ENCODE data around the gene CCDC40. TPM values are rescaled to one million over a fixed set of nuclear protein-coding genes. Genes with fewer than 3 reads are reported as not detected.
A peak's percentile ranks its signal among the peaks of the same experiment; 100 is the strongest.

Gene CCDC40
- total RNA-seq, 1 donor from 2014 or later = 29.6 TPM

GRCh38 chr17:80082403-80083135 is 46.1 kb downstream of the CCDC40 start:
- H3K4me1 Mint-ChIP-seq (ENCODE audit: unreplicated experiment) = peaks cover 4% of the 10 kb centered on the region
- no peak overlapping the region for H3K27ac Mint-ChIP-seq
- H3K9me3 Mint-ChIP-seq = no peaks in the 10 kb centered on the region
- DNase-seq (ENCODE audit: extremely low spot score, unreplicated experiment) = no peak
- H3K4me3 Mint-ChIP-seq = no peak overlapping the region
- no peaks in the 10 kb centered on the region for H3K27me3 Mint-ChIP-seq
- peak; percentile 85 for TF ChIP-seq CTCF (conservative IDR thresholded peaks at IDR 0.05)
- H3K36me3 Mint-ChIP-seq = no peaks in the 10 kb centered on the region

GRCh38 chr17:80083136-80083661 is 46.8 kb downstream of the CCDC40 start:
- no peaks in the 10 kb centered on the region for H3K36me3 Mint-ChIP-seq
- no peak overlapping the region for H3K27ac Mint-ChIP-seq
- DNase-seq (ENCODE audit: extremely low spot score, unreplicated experiment) = no peak
- H3K27me3 Mint-ChIP-seq = no peaks in the 10 kb centered on the region
- TF ChIP-seq CTCF (conservative IDR thresholded peaks at IDR 0.05) = no peak
- peaks cover 4% of the 10 kb centered on the region for H3K4me1 Mint-ChIP-seq (ENCODE audit: unreplicated experiment)
- no peak overlapping the region for H3K4me3 Mint-ChIP-seq
- H3K9me3 Mint-ChIP-seq = no peaks in the 10 kb centered on the region

GRCh38 chr17:80084773-80085172 is 48.3 kb downstream of the CCDC40 start:
- Mint-ChIP-seq H3K27ac (no peak overlapping the region), H3K36me3 (no peaks in the 10 kb centered on the region), H3K27me3 (no peaks in the 10 kb centered on the region), H3K4me3 (no peak overlapping the region), H3K9me3 (no peaks in the 10 kb centered on the region), H3K4me1 (ENCODE audit: unreplicated experiment) (peaks cover 4% of the 10 kb centered on the region)
- DNase-seq (ENCODE audit: extremely low spot score, unreplicated experiment) = no peak
- no peak for TF ChIP-seq CTCF (conservative IDR thresholded peaks at IDR 0.05)

- Mint-ChIP-seq H3K4me1 (ENCODE audit: unreplicated experiment) (no peaks in the 10 kb centered on the region), H3K36me3 (no peaks in the 10 kb centered on the region), H3K27me3 (no peaks in the 10 kb centered on the region), H3K4me3 (no peak overlapping the region), H3K27ac (no peak overlapping the region), H3K9me3 (no peaks in the 10 kb centered on the region)
- no peak for DNase-seq (ENCODE audit: extremely low spot score, unreplicated experiment)
- no peak for TF ChIP-seq CTCF (conservative IDR thresholded peaks at IDR 0.05)
Measured at GRCh38 chr17:80086081-80086480, 49.6 kb downstream of the CCDC40 start.

GRCh38 chr17:80086616-80087015 is 50.2 kb downstream of the CCDC40 start:
- DNase-seq (ENCODE audit: extremely low spot score, unreplicated experiment) = no peak
- Mint-ChIP-seq H3K27ac (no peak overlapping the region), H3K4me1 (ENCODE audit: unreplicated experiment) (no peaks in the 10 kb centered on the region), H3K27me3 (no peaks in the 10 kb centered on the region), H3K4me3 (no peak overlapping the region), H3K36me3 (no peaks in the 10 kb centered on the region), H3K9me3 (no peaks in the 10 kb centered on the region)
- TF ChIP-seq CTCF (conservative IDR thresholded peaks at IDR 0.05) = no peak

All from type B pancreatic cell (in vitro differentiated cells).